Medulla oblongata (tissue), 1 donor: Measurements from ENCODE around the gene CYTH2.

Experiments
- DNase-seq: peaks from one replicate; pipeline ENCODE4 v3.0.0-alpha.2; 2015; ENCODE audit errors: extremely low spot score

The CYTH2 gene

GRCh38 chr19:48469289-48469881, at the start of gene CYTH2:
TSS of gene CYTH2 (plus strand) at chr19:48469369. CDS start at chr19:48469508, 139 bp downstream.
- DNase-seq: peak; percentile 81

GRCh38 chr19:48421548-48421947, 47.6 kb upstream of the CYTH2 start:
- no peak for DNase-seq

- DNase-seq: peak; percentile 62
Observed at GRCh38 chr19:48424694-48425219, 44.4 kb upstream of the CYTH2 start.

- DNase-seq: no peak
Observed at GRCh38 chr19:48428670-48429069, 40.5 kb upstream of the CYTH2 start.

GRCh38 chr19:48433337-48433736, 35.8 kb upstream of the CYTH2 start:
- DNase-seq: no peak

GRCh38 chr19:48436586-48436985, 32.6 kb upstream of the CYTH2 start:
- no peak for DNase-seq

GRCh38 chr19:48441360-48442050, 27.7 kb upstream of the CYTH2 start:
- DNase-seq: no peak

- no peak for DNase-seq
Observed at GRCh38 chr19:48442116-48443035, 26.8 kb upstream of the CYTH2 start.

GRCh38 chr19:48443256-48443655, 25.9 kb upstream of the CYTH2 start:
- no peak for DNase-seq

- no peak for DNase-seq
Observed at GRCh38 chr19:48443731-48444128, 25.4 kb upstream of the CYTH2 start.

GRCh38 chr19:48444129-48444935, 24.8 kb upstream of the CYTH2 start:
- no peak for DNase-seq

GRCh38 chr19:48444936-48445200, 24.3 kb upstream of the CYTH2 start:
- DNase-seq: no peak

GRCh38 chr19:48445256-48445605, 23.9 kb upstream of the CYTH2 start:
- no peak for DNase-seq

- peak; percentile 96 for DNase-seq
Observed at GRCh38 chr19:48445606-48446481, 23.3 kb upstream of the CYTH2 start, which contains the start of gene GRWD1. TSS of gene GRWD1 (plus strand) at chr19:48445983. CDS start at chr19:48446006, 23 bp downstream.

- no peak for DNase-seq
Observed at GRCh38 chr19:48446579-48446978, 22.6 kb upstream of the CYTH2 start.

GRCh38 chr19:48448563-48448962, 20.6 kb upstream of the CYTH2 start:
- no peak for DNase-seq

- no peak for DNase-seq
Observed at GRCh38 chr19:48450441-48450840, 18.7 kb upstream of the CYTH2 start.

GRCh38 chr19:48450863-48451262, 18.3 kb upstream of the CYTH2 start:
- no peak for DNase-seq

- no peak for DNase-seq
Observed at GRCh38 chr19:48451624-48452023, 17.5 kb upstream of the CYTH2 start.

- no peak for DNase-seq
Observed at GRCh38 chr19:48452289-48453190, 16.6 kb upstream of the CYTH2 start.
